Measurements from ENCODE around the gene ADPRM.
"Not testable (repeated sequence)": the region's sequence is repeated elsewhere in the genome, so short reads cannot be mapped to it uniquely, and the experiment has no call there.

Gene ADPRM

DNA sequence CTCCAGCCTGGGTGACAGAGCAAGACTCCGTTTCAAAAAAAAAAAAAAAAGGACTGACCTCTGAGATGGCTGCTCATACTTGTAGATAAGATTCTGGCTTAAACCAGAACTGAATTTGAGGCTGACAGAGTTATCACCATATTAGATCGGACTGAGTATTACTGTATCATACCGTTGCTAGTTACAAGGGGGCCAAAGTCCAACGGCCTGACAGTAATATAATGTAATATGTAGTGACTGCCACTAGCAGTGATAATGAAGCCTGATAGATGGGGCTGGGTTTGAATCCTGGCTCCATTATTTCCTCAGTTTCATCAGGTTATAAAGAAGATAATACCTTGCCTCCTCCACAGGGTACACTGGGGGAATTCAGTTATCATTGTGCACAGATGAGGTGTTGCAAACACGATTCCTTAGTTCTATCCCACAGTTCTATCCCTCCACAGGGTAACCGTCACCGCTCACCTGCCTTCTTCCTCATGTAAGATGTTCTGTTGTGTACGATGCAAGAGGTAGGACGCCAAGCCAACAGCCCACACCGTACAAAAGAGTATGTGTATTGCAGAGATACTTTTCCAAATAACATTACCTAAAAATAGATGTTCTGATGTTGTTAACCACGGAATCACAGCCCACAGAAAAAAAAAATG lies 27.3 kb downstream of the ADPRM start:
- no peak for DNase-seq (ENCODE audit: low read depth in 2 of 2)
- TF ChIP-seq, protein P1, sequence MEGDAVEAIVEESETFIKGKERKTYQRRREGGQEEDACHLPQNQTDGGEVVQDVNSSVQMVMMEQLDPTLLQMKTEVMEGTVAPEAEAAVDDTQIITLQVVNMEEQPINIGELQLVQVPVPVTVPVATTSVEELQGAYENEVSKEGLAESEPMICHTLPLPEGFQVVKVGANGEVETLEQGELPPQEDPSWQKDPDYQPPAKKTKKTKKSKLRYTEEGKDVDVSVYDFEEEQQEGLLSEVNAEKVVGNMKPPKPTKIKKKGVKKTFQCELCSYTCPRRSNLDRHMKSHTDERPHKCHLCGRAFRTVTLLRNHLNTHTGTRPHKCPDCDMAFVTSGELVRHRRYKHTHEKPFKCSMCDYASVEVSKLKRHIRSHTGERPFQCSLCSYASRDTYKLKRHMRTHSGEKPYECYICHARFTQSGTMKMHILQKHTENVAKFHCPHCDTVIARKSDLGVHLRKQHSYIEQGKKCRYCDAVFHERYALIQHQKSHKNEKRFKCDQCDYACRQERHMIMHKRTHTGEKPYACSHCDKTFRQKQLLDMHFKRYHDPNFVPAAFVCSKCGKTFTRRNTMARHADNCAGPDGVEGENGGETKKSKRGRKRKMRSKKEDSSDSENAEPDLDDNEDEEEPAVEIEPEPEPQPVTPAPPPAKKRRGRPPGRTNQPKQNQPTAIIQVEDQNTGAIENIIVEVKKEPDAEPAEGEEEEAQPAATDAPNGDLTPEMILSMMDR (IDR thresholded peaks at IDR 0.05; ENCODE audit: low read depth, low read length), result no peak
- no peak overlapping the region for H3K4me3 ChIP-seq (replicated peaks in 1 of 2; ENCODE audit: low read depth in 2 of 2, low read length in 2 of 2)

DNA sequence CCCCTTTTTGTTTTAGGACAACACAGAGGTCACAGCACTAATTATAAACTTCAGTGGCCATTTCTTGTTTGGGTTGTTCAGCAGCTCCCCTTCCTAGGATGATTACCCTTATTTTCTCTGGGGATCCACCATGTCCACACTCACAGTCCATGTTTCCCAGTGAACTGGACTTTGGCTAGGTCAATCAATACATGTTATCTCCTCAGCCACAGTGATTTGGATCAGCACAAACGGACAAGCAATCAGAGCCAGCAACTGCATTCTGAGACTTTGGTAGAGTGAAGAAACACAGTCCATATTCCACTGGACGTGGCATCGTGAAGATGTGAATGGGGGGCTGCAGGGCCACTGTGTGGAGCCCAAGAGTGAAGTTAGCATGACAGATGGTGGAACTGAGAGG lies 27.9 kb downstream of the ADPRM start:
- DNase-seq (ENCODE audit: low read depth in 2 of 2), result no peak
- TF ChIP-seq, protein P1 (IDR thresholded peaks at IDR 0.05; ENCODE audit: low read depth, low read length), result no peak
- H3K4me3 ChIP-seq (replicated peaks in 1 of 2; ENCODE audit: low read depth in 2 of 2, low read length in 2 of 2), result no peak overlapping the region

DNA sequence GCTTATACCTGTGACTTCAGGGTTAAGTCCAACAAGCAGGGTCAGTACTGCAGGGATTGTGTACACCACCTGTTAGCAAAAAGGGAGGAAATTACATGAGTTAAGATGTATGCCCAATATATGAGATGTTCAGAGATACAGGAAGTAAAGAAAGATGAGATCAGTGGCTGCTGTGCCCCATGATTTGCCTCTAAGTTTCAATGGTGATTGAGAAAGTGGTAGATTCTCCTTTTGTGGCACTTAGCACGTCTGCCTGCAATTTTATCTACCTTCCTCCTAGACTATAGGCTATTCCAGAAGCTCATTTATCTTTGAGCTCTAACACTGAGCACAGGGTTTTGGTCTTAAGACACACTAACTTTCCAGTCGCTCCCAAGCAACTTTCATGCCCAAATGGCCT lies 28.8 kb downstream of the ADPRM start:
- no peak for DNase-seq (ENCODE audit: low read depth in 2 of 2)
- H3K4me3 ChIP-seq (replicated peaks in 1 of 2; ENCODE audit: low read depth in 2 of 2, low read length in 2 of 2), result no peak overlapping the region
- TF ChIP-seq, protein P1 (IDR thresholded peaks at IDR 0.05; ENCODE audit: low read depth, low read length), result no peak

DNA sequence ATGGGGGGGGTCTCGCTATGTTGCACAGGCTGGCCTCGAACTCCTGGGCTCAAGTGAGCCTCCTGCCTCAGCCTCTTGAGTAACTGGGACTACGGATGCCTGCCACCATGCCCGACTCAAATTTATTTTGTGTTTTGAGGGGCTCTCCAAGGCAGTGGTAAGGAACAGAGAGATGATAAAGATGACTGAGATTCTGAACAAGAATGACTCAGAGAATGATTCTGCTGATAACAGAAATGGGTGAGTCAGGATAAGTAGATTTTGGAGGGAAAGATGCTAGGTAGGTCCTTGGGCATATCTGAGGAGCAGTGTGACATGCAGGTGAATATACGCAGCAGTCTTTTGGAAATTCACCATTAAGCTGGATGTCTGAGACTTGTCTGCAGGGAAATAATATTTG lies 29.8 kb downstream of the ADPRM start:
- TF ChIP-seq, protein P1 (IDR thresholded peaks at IDR 0.05; ENCODE audit: low read depth, low read length), result no peak
- no peak overlapping the region for H3K4me3 ChIP-seq (replicated peaks in 1 of 2; ENCODE audit: low read depth in 2 of 2, low read length in 2 of 2)

DNA sequence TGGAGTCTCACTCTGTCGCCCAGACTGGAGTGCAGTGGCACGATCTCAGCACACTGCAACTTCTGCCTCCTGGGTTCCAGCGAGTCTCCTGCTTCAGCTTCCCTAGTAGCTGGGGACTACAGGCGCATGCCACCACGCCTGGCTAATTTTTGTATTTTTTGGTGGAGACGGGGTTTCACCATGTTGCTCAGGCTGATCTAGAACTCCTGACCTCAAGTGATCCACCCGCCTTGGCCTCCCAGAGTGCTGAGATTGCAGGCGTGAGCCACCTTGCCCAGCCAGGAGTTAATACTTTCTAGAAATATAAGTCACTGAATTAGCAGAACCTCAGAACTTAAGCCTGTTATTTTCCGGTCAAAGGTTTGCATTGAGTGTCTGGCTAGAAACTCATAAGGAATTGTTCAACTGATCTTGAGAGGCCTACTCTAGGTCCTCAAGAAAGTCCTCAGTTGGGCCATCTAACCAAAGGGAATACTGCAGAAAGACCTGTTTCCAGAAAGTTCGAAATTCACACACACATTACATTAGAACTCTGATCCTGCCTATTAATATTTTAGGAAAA lies 31.0 kb downstream of the ADPRM start:
- DNase-seq (ENCODE audit: low read depth in 2 of 2), result no peak
- TF ChIP-seq, protein P1 (IDR thresholded peaks at IDR 0.05; ENCODE audit: low read depth, low read length), result no peak
- no peak overlapping the region for H3K4me3 ChIP-seq (replicated peaks in 1 of 2; ENCODE audit: low read depth in 2 of 2, low read length in 2 of 2)

More for the DNA sequence above, 29.8 kb downstream of the ADPRM start:
- DNase-seq (ENCODE audit: low read depth in 2 of 2), result no peak

DNA sequence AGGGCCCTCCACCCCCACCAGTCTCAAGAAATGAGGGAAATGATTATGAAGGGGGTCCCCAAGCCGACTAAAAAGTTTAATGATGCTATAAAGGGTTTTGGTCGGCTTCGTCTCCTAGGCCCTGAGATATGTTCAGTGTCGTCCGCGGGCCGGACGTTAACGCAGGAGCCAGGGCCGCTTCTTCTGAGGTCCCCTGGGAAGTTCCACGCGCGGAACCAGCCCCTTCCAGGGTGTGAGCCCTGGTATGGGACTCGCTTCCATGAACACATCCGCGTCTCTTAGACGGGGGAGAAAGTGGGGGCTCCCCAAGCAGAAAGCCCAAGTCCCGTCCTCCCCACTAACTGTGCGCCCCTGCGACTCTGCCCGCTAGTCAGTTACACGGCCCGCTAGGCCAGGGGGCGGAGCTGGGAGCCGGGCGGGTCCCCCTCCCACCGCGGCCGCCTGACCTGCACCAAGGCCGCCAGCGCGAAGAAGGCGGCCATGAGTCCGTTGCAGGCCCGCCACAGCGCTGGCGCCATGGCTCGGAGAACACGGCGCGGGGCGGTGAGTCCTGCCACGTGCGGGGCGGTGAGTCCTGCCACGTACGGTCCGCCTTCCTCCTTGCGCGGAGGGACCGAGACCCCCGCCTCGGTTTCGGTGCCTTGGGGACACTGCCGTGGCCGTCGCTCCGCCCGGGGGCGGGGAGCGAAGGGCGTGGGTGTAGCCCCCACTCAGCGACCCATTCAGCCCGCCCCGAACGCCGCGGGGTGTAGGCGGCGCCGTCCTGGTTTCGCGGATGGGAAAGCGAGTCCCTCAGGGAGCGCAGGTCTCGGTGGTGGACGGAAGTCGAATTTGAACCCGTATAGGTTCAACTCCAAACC lies 32.2 kb downstream of the ADPRM start, which contains the start of gene TMEM220:
Gene TMEM220, minus strand, starts transcription at position 690 of the 860 bp plus-strand sequence. Its CDS starts 172 bp downstream, at position 518.
- peak; percentile 76 to 84 for DNase-seq (ENCODE audit: low read depth in 2 of 2)
- peak within 1 kb of the TSS; percentile 52 to 63 for H3K4me3 ChIP-seq (replicated peaks in 1 of 2; ENCODE audit: low read depth in 2 of 2, low read length in 2 of 2)
- TF ChIP-seq, protein P1 (IDR thresholded peaks at IDR 0.05; ENCODE audit: low read depth, low read length), result no peak

DNA sequence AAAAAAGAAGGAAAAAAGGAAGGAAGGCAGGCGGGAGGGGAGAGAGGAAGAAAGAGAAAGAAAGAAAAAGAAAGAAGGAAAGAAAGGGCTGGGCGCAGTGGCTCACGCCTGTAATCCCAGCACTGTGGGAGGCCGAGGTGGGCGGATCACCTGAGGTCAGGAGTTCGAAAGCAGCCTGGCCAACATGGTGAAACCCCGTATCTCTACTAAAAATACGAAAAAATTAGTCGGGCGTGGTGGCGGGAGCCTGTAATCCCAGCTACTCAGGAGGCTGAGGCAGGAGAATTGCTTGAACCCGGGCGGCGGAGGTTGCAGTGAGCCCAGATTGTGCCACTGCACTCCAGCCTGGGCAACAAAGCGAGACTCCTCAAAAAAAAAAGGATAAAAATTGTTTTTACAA lies 32.9 kb downstream of the ADPRM start:
- DNase-seq (ENCODE audit: low read depth in 2 of 2), result not testable (repeated sequence)
- peak overlapping the region; percentile 52 to 63 for H3K4me3 ChIP-seq (replicated peaks in 1 of 2; ENCODE audit: low read depth in 2 of 2, low read length in 2 of 2)

Measured in cardiac fibroblast (primary cell).